ENCODE data around the gene EVPL.

Gene EVPL

GRCh38 chr17:76025294-76025693, 1.8 kb downstream of the EVPL start:
- H3K79me2 ChIP-seq (ENCODE audit: insufficient read depth, low read length): no peaks in the 10 kb centered on the region
- no peak overlapping the region for H3K4me3 ChIP-seq (ENCODE audit: low read length, poor library complexity, severe bottlenecking)
- H3K4me1 ChIP-seq (ENCODE audit: insufficient read depth, low read length, poor library complexity, severe bottlenecking): peaks cover 20% of the 10 kb centered on the region
- H3K36me3 ChIP-seq (ENCODE audit: insufficient read depth, low read length): no peaks in the 10 kb centered on the region
- no peaks in the 10 kb centered on the region for H3K9me2 ChIP-seq (replicated peaks; ENCODE audit: low read depth, low read length)
- TF ChIP-seq CTCF (conservative IDR thresholded peaks at IDR 0.05; ENCODE audit: low read length): no peak
- no peak for TF ChIP-seq EZH2phosphoT487 (IDR thresholded peaks at IDR 0.05; ENCODE audit: borderline replicate concordance)
- H3F3A ChIP-seq (ENCODE audit: low read depth): peaks cover 5% of the 10 kb centered on the region; the same call in 1 of the 2 replicates
- no peak overlapping the region for H3K9ac ChIP-seq (ENCODE audit: low read depth, low read length, poor library complexity, severe bottlenecking)
- no peaks in the 10 kb centered on the region for H4K20me1 ChIP-seq (ENCODE audit: insufficient read depth, low read length, poor library complexity, severe bottlenecking)
- H2AFZ ChIP-seq (ENCODE audit: low read length): no peak overlapping the region
- H3K4me2 ChIP-seq (ENCODE audit: low read depth, low read length, poor library complexity, severe bottlenecking): no peak overlapping the region
- no peaks in the 10 kb centered on the region for H3K9me3 ChIP-seq (ENCODE audit: insufficient read depth, low read depth, low read length)
- no peaks in the 10 kb centered on the region for H3K27me3 ChIP-seq (ENCODE audit: insufficient read depth, low read length, poor library complexity, severe bottlenecking)

GRCh38 chr17:76024353-76024752, 2.8 kb downstream of the EVPL start:
- Histone ChIP-seq H3K27me3 (ENCODE audit: insufficient read depth, low read length, poor library complexity, severe bottlenecking) (no peaks in the 10 kb centered on the region), H4K20me1 (ENCODE audit: insufficient read depth, low read length, poor library complexity, severe bottlenecking) (no peaks in the 10 kb centered on the region), H3K4me1 (ENCODE audit: insufficient read depth, low read length, poor library complexity, severe bottlenecking) (peaks cover 22% of the 10 kb centered on the region), H3K9me3 (ENCODE audit: insufficient read depth, low read depth, low read length) (no peaks in the 10 kb centered on the region), H2AFZ (ENCODE audit: low read length) (no peak overlapping the region), H3F3A (ENCODE audit: low read depth) (no peaks in the 10 kb centered on the region), H3K9me2 (replicated peaks; ENCODE audit: low read depth, low read length) (no peaks in the 10 kb centered on the region), H3K4me2 (ENCODE audit: low read depth, low read length, poor library complexity, severe bottlenecking) (no peak overlapping the region), H3K36me3 (ENCODE audit: insufficient read depth, low read length) (no peaks in the 10 kb centered on the region), H3K4me3 (ENCODE audit: low read length, poor library complexity, severe bottlenecking) (no peak overlapping the region), H3K79me2 (ENCODE audit: insufficient read depth, low read length) (no peaks in the 10 kb centered on the region), H3K9ac (ENCODE audit: low read depth, low read length, poor library complexity, severe bottlenecking) (no peak overlapping the region)
- no peak for TF ChIP-seq CTCF (conservative IDR thresholded peaks at IDR 0.05; ENCODE audit: low read length)
- TF ChIP-seq EZH2phosphoT487 (IDR thresholded peaks at IDR 0.05; ENCODE audit: borderline replicate concordance): no peak

GRCh38 chr17:76023900-76024237, 3.2 kb downstream of the EVPL start:
- H3K27me3 ChIP-seq (ENCODE audit: insufficient read depth, low read length, poor library complexity, severe bottlenecking): no peaks in the 10 kb centered on the region
- H3K36me3 ChIP-seq (ENCODE audit: insufficient read depth, low read length): no peaks in the 10 kb centered on the region
- no peaks in the 10 kb centered on the region for H3K9me3 ChIP-seq (ENCODE audit: insufficient read depth, low read depth, low read length)
- H4K20me1 ChIP-seq (ENCODE audit: insufficient read depth, low read length, poor library complexity, severe bottlenecking): no peaks in the 10 kb centered on the region
- H3K4me1 ChIP-seq (ENCODE audit: insufficient read depth, low read length, poor library complexity, severe bottlenecking): peaks cover 19% of the 10 kb centered on the region
- H3K4me3 ChIP-seq (ENCODE audit: low read length, poor library complexity, severe bottlenecking): no peak overlapping the region
- H3K9me2 ChIP-seq (replicated peaks; ENCODE audit: low read depth, low read length): no peaks in the 10 kb centered on the region
- H3K4me2 ChIP-seq (ENCODE audit: low read depth, low read length, poor library complexity, severe bottlenecking): no peak overlapping the region
- no peak for TF ChIP-seq CTCF (conservative IDR thresholded peaks at IDR 0.05; ENCODE audit: low read length)
- TF ChIP-seq EZH2phosphoT487 (IDR thresholded peaks at IDR 0.05; ENCODE audit: borderline replicate concordance): no peak
- H3K9ac ChIP-seq (ENCODE audit: low read depth, low read length, poor library complexity, severe bottlenecking): no peak overlapping the region
- no peak overlapping the region for H2AFZ ChIP-seq (ENCODE audit: low read length)
- H3K79me2 ChIP-seq (ENCODE audit: insufficient read depth, low read length): no peaks in the 10 kb centered on the region
- no peaks in the 10 kb centered on the region for H3F3A ChIP-seq (ENCODE audit: low read depth)
